NOMO-1 (cell line): ENCODE measurements around the gene PRPF18.

Experiments
- DNase-seq, 2 experiments: peaks; one replicate each; lab custom pipeline; 2025; ENCODE audit not compliant: unreplicated experiment in 2 of 2; lab: John Stamatoyannopoulos, UW

PRPF18 gene

DNA sequence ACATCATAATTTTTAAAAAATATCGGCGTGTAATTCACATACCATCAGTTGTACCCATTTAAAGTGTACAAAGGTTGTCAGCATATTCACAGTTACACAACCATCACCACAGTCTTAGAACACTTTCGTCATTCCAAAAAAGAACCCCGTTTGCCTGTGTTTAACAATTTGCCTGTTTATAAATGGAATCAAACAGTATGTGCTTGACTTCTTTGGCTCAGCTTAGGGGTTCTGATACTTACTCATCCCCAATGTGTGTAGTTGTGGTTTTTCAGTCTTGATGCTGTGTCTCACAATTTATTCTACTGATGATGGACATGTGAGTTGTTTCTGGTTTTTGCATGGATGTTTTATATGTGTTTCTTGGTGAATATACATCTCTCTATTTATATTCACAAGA is 50.0 kb downstream of the PRPF18 start:
- no peak for DNase-seq

DNA sequence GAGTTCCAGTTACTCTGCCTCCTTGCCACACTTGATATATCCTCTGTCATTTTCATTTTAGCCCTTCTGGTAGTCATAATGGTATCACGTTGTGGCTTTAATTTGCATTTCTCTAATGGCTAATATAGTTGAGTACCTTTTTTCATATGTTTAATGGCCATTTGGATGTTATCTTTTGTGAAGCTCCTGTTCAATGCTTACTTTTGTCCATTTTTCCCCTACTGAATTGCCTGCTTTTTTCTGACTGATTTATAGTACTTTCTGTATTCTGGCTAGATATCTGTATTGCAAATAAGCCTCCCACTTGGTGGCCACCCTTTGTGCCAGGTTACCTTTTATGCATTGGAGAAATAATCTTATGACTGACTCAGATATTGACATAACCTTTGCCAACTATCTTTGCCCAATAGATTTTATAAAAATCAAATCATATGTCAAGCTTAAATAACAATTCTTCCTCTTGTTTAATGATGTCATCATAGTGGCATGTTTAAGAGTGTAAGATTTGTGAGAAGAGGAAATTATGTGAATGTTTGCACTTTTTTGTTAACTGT is 50.6 kb downstream of the PRPF18 start:
- DNase-seq: no peak

DNA sequence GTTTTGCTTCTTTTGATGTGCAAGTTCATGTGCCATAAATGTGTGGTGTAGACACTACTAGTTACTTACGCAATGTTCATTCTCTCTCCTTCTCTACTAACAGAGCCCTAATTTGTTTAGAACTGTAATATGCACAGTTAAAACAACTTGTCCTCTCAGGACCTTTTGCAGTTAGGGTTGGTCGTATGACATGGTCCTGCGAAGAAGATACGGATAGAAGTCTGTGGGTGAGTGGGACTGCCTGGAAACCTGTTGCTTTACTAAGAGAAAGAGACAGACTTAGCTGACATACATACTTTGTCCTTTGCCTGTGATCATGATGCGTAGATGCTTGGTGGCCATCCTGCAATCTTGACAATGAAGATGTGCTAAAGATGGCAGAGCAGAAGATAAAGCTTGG is 51.1 kb downstream of the PRPF18 start:
- no peak for DNase-seq

DNA sequence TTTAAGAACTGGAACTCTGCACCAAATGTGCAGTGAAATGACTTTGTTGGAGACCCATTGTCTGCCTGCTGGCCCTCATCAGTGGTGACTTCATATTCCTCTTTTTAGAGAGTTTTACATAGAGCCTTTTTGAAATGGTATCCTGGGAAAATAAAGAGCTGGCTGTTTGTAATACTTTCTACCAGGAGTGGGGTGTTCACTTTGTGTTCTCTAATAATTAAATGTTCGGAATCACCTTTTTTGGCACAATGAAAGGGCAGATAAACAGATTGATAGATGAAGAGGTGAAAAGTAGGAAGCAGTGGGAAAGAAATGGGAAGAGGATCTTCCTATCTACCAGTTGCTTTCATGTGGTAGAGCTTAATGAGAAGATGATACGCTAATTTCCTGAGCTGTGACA is 55.5 kb downstream of the PRPF18 start:
- DNase-seq: no peak

DNA sequence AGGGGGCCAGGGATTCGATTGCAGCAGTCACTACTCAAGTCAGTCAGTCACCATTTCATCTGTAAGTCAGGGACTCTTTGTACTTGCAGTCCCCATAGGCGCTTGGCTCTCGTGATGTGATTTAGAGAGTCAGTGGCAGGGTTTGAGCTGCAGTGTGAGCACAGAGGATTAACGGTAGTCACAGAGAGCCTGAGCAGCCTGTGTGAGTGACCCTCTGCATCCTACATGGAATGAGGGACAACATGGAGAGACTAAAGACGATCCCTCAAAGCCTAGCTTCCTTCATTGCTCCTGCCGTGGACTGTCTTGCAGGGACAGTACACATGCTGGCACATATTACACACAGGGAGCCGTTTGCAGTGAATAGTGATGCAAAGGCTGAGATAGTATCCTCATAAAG is 56.3 kb downstream of the PRPF18 start:
- no peak for DNase-seq

DNA sequence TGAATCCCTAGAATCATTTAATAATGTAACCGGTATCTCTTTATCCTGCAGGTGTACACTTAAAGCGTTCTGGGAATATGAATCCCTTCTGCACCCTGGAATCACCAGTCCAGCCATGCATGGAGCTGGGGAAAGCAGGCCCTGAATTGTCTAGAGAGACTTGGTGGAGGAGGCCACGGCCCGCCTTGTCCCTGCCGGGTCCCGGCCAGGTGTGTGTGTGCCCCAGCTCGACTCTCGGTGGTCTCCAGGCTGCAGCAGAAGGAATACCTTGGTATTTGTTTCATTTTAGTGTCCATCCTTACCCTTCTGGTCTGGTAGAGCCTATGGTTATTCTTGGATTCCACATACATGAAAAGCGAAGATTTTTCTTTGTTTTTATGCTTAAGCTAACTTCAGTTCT is 58.1 kb downstream of the PRPF18 start:
- DNase-seq: no peak

DNA sequence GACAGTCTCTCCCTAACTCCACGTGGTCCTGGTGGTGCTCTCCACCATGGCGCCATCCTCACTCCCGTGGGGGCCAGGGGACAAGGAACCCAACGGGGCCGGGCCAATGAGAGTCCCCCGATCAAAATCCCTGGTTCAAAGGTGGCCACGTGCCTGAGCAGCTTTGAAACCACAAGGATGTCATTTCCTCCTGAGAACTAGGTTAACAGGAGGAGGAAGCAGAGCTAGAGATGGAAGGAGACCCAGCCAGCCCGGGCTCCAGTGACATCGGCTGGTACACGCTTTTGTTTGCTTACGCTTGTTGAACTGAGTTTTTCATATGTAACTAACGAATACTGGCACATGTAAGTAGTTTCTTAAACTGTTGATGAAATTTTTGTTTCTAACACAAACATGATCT is 61.7 kb downstream of the PRPF18 start:
- DNase-seq: no peak

DNA sequence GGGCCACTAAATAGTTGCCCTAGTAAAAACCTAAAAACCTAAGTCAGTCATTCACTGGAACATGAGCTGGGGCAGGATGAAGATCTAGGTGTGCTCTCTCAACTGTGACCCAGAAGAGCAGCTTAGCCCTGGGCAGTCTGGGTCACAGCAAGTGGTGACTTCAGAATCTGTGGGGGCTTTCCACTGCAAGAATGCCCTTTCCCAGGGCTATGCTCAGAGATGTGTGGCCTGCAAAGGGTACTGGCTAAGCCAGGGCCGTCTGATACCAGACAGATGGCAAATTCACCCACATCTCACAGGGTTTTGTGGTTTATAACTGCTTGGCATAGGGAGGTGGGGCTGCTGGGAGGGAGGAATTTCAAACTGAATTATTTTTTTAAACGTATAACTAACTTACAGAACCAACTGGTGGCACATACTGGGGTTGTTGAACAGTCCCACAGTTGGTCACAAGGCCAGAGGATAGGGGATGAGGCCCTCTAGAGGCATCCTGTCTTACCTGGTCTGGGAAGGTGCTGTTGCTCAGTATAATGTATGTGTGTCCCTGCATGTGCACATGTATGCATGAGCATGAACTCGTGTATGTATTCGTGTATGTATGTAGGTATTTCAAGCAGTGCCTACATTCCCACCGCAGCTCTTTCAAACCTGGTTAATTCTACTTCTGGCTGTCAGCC is 63.2 kb downstream of the PRPF18 start:
- DNase-seq: no peak

DNA sequence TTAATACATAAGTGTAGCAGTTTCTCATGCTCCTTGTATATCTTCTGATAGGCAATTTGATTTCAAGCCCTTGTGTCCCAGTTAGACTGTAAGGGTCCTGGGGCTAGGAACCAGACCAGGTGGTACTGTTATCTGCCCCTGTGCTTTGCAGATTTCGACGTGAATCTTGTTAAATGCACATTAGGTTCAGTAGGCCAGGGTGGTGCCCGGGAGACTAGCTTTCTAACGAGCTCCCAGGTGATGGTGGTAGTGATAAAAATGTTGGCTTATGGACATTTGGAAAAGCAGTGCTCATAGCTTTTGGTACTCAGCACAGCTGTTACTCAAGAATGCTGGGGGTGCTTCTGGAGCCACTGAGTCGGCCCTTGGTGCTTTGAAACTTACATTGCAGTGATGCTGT is 64.2 kb downstream of the PRPF18 start:
- no peak for DNase-seq

DNA sequence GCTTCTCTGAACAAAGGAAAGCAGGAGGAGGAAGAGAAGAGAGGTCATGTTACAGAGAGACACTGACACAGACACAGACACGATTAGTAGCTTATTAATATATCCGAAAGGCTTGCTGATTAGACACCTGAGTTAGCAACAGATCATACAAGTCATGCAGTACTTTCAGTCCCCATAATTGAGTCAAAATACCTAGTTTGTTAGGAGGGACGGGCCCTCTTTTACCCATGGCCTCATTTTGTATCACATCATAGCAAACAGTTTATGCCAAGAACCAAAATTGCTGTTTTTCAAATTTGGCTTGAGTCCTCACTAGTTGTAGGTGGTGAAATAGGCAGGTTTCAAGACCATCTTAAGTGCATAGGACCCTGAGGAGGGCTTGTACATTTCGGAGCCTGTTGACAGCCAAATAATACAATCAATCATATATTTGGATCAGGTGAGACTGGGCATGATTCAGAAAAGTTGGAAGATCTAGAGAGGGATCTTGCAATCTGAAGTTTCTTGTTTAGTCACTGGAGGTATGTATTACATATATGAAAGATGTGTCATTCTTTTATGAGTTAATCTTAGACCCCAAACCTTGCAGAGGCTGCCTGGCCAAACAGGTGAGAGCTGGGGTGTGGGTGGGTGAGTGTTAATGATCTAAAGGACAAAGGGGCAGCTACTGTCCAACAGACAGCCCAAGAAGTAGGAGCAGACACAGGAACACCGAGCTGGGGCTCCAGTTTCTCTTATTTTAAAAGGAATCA is 65.4 kb downstream of the PRPF18 start:
- no peak for DNase-seq

DNA sequence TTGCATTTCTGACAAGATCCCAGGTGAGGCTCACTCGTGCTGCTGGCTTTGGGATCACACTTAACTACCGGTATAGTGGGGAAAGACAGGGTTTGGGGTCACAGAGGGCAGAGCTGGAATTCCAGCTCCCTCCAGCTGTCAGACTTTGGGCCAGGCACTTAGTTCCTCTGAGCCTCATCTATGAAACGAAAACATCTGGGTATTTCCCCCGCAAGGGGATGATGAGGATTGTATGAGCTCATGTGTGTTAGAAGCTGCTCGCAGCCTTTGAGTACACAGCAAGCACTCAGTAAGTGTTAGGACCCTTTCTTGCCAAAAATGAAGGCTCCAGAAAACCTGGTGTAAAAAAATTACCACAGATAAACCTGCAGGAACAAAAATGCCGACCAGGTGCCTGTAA is 66.1 kb downstream of the PRPF18 start:
- no peak for DNase-seq

DNA sequence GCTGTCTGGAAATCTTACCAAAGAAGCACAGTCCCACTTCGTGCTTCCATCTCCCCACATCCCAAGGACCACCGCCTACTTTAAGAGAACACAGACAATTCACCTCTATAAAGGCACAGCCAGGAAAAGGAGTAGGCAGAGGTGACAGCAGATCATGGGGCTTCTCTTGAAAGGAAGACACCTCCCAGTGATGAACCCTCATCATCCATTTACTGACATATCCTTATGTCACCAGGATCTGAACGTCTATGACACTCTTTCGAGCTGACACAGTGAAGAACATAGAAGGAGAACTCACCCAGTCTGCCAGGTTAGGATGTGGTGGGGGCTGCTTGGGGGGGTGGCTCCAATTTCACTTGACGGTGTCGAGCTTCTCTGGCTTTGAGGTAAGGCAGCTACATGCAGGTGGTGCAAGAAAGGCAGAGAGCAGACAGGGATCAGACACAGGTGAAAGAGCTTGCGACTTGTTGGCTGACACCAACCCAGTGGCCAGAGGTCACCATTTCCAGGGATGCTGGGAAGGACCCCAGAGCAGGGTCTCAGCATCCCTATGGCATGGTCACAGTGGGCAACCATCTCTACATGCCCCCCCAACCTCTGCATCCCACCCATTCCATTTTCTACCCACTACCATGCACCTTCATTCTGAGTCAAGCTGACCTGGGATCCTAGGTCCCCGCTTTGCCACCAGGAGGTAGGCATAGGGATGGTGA is 67.5 kb downstream of the PRPF18 start:
- no peak for DNase-seq

DNA sequence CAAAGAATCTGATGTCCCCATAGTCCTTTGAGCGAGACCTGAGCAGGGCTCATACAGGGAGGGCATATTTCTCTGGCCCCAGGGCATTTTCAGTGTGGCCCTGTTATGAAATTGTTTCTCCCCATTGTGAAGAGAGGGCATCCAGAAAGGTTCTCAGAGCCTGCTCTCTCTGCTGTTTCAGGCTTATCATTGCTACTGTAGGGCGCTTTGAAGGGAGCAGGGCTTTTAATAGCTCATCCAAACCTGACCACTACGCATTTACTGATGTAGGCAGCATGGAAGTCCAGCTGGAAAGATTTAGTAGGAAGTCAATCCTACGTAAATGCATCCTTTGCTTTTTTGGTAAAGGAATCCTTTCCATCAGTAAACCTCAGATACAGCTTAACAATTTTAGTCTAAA is 68.1 kb downstream of the PRPF18 start:
- DNase-seq: no peak

DNA sequence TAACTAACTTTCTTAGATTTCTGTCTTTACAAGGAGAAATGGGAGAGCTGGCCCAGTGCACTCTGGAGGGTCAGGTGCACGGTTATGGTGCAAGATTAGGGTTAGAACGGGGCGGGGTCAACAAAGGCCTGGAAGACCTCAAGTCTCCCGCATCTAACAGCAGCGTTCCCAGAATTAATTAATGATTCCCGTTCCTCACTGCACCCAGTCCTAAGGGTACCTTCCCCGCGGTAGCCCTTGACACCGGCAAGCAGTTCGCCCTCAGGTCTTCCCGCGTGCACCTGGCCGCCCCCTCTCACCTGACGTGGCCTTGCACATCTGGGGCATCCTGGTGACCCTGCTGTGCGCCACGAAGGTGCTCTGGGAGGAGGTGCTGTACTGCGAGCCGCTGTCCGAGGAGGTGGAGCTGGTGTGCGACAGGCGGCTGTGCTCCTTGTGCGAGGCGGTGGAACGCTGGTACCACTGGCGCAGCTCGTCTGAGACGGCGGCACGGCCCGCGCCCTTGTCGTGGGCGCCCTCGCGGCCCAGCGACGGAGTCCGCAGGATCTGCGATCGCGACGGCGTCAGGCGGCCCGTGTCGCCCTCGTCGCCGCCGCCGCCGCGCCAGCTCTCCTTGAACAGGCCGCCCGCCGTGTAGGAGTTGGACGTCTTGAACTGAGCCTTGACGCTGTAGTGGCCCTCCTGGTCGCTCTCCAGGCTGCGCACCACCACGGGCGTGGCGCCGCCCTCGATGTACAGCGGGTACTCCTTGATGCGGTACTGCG is 69.8 kb downstream of the PRPF18 start:
- DNase-seq: no peak

DNA sequence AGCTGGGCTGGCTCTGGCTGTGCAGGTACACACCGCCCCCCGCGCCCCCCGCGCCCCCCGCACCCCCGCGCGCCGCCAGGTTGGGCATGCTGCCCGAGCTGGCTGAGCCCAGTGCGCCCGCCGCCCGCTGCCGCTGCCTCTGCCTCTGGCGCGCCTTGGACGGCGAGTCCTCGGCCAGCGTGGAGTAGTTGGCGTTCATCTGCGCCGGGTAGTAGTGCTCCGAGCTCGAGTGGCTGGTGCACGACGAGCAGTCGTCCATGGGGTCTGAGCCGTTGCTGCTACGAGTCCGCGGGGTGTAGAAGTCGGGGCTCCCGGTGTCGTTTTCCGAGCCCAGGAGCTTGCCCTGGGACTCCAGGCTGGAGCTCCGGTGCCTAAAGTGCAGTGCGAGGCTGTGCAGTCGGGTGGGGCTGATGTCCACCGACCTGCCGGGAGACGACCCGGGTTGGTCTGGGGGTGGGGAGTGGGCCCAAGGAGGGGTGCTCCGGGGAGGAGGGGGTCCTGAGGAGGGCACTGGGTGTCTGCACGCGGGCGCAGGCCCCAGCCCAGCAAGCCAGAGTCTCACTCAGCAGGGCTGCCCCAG is 70.4 kb downstream of the PRPF18 start:
- DNase-seq: no peak

DNA sequence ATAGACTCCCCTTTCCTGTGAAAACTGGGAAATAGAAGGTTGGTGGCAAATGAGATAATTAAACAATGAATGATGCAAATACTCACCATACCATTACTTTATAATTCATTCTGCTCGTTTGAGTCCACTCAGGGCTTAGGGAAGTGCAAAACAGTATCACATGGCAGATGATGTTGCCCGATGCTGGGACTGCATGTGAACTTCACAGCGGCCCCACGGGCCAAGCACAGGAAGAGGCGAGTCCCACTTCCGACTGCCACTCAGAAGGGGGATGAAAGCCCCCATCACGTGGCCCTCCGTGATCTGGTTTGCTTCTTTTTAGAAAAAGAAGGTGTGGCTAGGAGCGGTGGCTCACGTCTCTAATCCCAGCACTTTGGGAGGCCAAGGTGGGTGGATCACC is 71.5 kb downstream of the PRPF18 start:
- DNase-seq: no peak

DNA sequence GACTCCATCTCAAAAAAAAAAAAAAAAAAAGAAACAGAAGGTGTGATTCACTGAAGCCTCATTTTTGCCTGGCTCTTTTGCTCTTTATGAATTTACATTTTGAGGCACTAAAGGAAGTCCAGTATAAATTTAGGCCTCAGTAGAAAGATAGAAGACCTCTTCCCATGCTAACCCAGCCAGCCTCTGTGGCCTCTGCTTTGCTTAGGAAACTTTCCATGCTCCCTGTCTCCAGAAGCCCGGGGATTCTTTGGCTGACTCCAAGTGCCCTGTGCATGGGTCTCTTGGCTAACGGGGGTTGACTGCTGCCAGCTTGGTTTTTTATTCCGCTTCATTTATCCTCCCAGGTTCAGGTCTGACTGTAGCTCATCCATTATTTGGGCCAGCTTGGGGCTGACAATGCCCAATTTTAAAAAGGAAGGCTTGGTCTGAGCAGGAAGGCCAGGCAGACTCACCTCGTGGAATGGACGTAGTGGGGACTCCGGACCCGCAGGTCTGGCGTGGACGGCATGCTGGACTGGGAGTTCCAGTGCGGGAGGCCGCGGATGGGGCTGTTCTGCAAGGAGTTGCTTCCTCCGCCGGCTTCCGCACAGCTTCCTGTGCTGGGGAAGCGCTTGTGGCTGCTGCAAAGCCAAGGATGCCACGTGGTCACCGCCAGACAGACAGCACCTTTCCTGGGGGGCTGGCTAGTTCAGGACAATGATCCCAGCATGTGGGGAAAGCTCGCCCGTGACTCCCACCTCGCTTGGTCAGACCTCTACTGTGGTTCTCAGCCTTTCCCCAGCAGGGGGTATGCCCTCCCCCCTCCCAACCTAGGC is 72.3 kb downstream of the PRPF18 start:
- DNase-seq: no peak

DNA sequence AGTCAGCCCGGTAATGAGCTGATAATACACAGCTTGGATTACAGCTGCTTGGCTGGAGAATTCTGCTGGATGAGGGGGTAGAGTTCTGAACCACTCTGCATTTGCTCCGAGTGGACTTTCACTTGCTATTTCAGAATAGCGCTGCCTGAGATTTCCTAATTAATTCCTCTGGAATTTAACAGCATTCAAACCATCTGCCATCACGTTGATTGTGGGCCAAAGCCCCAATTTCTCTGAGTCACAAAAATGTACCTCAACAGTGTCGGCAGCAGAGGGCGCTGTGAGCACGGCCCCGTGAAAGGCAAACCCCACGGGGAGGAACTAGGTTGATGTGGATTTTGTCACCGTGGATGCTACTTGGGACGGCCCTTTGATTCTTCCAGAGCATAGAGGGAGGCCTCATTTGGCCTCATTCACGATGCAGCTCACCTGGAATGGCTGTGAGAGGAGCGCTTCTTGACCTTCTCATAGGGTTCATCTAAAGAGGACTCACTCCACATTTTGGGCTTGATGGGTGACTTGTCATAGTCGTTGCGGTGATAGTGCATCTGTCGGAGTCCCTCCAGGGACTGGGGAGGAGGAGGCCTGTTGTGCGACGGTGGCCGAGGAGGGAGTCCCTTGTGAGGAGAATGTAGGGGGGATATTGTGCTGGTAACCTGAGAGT is 73.3 kb downstream of the PRPF18 start:
- peak; percentile 53 to 56 for DNase-seq

DNA sequence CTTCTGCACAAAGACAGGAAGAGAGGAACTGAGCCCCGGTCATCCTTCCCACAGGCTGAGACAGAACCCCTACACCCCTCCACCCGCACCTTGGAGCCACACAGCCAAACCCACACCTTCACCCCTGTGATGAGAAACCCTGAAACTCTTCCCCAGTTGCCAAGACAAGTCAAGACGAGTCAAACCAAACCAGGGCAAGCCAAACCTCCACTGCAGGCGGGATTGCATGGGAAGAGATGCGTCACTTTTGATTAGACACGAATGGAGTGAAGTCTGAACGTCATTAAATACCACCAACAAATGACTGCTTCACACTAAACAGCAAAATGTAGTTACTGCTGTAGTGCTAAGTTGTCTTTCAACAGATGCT is 73.8 kb downstream of the PRPF18 start:
- DNase-seq: no peak
